HG03280 (cell line): ENCODE results near the gene HSDL1.

Source experiments
- ATAC-seq: cut with Tn5 transposase; IDR thresholded peaks from one replicate; pipeline ENCODE4 v1.9.1; 2021; ENCODE audit warnings: mild to moderate bottlenecking, moderate library complexity; ENCODE audit not compliant: unreplicated experiment

The HSDL1 gene

DNA sequence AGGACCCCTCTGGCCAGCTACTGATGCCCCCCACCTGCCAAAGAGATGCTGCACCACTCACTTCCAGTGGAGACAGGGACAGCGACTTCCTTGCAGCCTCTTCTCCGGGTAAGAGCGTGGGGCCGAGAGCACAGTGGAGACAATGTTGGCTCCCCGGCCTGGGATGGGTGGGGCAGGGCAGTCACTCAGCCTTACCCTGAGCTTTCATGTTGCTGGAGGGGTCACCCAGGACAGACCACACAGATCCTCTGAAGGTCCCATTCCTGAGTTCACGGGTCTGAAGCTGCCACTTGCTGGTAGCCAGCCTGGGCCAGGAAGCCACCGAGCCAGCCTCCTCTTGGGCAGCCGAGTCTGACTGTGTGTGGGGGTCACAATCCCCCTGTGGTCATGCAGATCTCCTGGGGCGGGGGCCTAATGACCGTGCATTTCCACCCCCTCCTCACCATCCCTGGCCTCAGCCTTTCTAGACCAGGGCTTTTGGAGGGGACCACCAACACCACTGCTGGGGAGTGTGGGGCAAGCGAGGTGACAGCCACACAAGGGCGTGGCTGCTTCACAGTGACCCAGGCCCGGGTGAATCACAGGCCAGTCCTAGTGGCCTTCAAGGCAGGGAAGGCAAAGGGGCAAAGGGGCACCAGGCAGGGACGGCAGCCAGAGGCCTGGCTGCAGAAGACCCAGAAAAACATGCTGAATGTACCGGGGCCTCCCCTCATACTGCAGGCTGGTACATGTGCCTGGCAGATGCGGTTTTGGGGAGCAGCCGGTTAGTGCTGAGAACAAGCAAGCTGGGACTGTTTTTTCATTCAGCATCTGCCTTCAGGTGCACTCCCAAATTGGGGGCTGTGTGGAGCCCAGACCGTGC is 31.4 kb upstream of the HSDL1 start:
- no peak for ATAC-seq

- ATAC-seq: peak; percentile 69
Measured at GRCh38 chr16:84175350-84176081, 30.5 kb upstream of the HSDL1 start.

DNA sequence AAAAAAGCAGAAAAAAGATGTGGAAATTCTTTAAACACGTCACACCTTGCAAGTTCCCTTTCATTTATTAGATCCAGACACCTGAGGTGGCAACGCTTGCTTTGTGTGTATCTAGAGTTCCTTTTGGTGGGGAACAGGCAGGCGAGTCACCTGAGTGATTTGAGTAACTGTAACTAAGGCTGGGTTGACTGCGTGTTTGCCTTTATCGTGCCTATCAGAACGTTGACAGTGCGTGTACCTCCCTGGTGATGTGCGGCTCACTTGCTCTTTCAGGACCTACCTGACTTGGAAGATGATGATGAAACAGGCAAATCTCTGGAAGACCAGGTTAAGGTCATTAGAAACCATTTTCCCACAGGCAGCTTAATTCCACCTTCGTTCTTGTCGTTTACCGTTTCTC is 29.4 kb upstream of the HSDL1 start:
- ATAC-seq: no peak

DNA sequence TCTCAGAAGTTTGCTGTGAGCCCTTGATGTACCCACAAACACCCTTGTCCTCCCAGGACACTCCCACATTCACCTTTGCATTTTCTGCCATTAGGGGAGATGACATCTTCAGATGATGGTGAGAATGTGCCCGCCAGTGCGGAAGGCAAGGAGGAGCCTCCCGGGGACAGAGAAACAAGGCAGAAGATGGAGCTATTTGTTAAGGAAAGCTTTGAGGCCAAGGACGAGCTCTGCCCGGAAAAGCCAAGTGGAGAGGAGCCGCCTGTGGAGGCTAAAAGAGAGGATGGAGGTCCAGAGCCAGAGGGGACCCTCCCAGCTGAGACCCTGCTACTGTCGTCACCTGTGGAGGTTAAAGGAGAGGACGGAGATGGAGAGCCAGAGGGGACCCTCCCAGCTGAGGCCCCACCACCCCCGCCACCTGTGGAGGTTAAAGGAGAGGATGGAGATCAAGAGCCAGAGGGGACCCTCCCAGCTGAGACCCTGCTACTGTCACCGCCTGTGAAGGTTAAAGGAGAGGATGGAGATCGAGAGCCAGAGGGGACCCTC is 24.9 kb upstream of the HSDL1 start:
- no peak for ATAC-seq

GRCh38 chr16:84166796-84167695 is 22.1 kb upstream of the HSDL1 start:
- ATAC-seq: no peak

DNA sequence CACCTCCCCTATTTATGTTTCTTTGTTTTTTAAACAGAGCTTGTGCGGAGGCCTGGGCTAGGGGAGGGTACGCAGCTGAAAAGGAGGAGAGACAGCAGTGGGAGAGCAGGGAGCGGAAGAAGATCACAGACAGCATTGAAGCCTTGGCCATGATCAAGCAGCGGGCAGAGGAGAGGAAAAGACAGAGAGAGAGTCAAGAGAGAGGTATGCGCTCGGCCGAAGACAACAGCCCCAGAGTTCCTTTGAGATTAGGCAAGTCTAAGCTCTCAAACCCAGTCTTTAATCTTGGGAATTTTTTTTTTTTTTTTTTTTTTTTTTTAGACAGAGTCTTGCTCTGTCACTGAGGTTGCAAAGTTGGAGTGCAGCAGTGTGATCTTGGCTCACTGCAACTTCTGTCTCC is 20.8 kb upstream of the HSDL1 start:
- no peak for ATAC-seq

- ATAC-seq: no peak
Measured at GRCh38 chr16:84161801-84162200, 16.8 kb upstream of the HSDL1 start.

GRCh38 chr16:84161037-84161436 is 16.1 kb upstream of the HSDL1 start:
- no peak for ATAC-seq

- ATAC-seq: no peak
Measured at GRCh38 chr16:84159800-84160199, 14.8 kb upstream of the HSDL1 start.

- ATAC-seq: no peak
Measured at GRCh38 chr16:84159007-84159406, 14.0 kb upstream of the HSDL1 start.

- ATAC-seq: no peak
Measured at GRCh38 chr16:84156342-84156784, 11.4 kb upstream of the HSDL1 start.

DNA sequence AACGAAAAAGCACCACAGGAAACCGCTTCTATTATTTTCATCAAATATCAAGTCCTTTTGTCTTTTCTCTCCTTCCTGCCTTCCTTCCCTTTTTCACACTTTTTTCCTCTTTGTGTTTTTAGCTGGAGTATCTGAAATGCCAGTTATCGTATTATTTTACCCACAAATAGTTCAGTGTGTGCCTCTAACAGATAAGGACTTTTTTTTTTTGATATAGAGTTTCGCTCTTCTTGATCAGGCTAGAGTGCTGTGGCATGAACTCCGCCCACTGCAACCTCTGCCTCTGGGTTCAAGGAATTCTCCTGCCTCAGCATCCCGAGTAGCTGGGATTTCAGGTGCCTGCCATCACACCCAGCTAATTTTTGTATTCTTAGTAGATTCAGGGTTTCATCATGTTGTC is 10.8 kb upstream of the HSDL1 start:
- ATAC-seq: no peak

DNA sequence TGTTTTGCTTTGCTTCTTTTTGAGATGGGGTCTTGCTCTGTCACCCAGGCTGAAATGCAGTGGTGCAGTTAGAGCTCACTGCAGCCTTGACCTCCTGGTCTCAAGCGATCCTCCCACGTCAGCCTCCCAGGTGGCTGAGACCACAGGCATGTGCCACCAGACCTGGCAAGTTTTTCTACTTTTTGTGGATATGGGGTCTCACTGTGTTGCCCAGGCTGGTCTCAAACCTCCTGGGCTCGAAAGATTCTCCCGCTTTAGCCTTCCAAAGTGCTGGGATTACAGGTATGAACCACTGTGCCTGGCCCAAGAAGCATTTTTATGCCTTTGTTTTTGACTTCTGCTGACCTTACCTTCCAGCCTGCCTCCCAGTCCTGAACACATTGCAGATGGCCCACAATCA is 10.2 kb upstream of the HSDL1 start:
- ATAC-seq: no peak

DNA sequence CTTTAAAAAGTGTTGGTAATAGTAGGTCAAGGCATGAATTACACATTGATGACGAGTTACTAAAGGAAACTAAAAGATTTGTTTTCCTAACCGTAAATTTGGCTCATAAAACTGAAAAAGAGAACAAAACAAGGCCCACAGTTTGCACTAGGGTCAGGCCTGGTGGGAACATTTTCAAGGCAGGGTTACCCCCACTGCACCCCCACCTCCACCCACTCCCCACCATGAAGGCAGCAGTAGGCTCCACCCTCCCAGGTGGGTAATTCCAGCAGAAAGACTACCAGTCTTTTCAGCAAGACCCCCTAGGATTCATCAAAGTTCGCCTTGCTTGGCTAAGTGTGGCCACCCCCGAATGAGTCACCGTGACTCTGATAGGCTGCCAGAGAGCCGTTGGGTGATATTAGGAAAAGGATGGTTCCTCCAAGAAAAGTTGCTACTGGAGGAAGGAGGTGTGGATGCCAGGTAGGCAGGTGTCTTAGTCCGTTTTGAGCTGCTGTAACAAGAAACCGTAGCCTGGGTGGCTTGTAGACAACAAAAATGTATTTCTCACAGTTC is 8.8 kb upstream of the HSDL1 start:
- no peak for ATAC-seq

- ATAC-seq: no peak
Measured at GRCh38 chr16:84150926-84151325, 5.9 kb upstream of the HSDL1 start.

GRCh38 chr16:84144209-84144858 is 643 bp downstream of the HSDL1 start:
- ATAC-seq: no peak

DNA sequence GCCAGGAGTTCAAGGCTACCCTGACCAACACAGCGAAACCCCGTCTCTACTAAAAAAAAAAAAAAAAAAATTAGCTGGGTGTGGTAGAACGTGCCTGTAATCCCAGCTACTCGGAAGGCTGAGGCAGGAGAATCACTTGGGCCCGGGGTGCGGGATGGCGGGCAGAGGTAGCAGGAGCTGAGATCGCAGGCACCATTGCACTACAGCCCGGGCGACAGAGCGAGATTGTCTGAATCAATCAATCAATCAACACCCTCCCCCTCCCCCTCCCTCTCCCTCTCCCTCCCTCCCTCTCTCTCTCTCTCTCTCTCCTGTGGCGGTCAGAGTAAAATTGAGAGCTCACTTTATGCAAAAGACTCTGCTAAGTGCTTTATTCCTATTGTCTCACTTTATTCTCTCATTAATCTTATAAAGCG is 1.2 kb downstream of the HSDL1 start:
- ATAC-seq: no peak

GRCh38 chr16:84143081-84143480 is 1.9 kb downstream of the HSDL1 start:
- no peak for ATAC-seq

- no peak for ATAC-seq
Measured at GRCh38 chr16:84141143-84141670, 3.8 kb downstream of the HSDL1 start.
